ENCODE measurements around the gene CRY2. TPM values are rescaled to one million over a fixed set of nuclear protein-coding genes. Genes with fewer than 3 reads are reported as not detected.

CRY2 gene
- total and polyA plus RNA-seq, 2 of the 13 experiments (the other 11 are each of a cell fraction or from before 2014, with no cell fraction given): 10.1 to 12.2 TPM

DNA sequence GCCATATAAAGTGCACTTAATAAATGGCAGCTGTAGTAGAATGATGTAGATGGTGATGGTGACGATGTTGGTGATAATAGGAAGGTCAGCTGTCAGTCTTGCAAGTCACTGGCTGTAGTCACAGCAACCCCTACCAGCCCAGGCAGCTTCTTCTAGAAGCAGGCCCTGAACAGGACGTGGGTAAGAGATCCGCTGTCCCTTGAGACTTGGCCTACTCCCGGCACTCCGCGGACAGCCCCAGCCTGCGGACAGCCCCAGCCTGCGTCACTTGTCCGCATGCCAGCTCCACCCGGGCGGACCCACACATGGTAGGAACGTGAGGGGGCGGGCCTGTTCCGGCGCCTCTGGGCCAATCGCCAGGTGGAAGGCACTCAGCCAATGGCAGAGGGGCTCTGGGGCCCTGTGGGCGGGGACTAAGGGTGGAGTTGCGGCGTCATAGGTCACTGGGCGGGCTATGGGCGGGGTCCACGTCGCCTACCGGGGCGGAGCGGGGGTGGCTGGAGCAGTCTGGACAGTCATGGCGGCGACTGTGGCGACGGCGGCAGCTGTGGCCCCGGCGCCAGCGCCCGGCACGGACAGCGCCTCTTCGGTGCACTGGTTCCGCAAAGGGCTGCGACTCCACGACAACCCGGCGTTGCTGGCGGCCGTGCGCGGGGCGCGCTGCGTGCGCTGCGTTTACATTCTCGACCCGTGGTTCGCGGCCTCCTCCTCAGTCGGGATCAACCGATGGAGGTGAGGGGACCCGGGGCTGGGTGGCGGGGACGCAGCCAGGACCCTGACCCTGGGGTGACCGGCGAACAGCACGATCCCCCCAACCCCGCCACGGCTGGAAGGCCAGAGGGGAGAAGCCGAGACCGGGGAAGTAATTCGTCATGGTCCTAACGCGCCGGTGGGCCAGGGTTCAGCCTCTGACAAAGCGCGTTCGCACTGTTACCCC, at the start of gene CRY2 (continued):
- TF ChIP-seq, protein P1, sequence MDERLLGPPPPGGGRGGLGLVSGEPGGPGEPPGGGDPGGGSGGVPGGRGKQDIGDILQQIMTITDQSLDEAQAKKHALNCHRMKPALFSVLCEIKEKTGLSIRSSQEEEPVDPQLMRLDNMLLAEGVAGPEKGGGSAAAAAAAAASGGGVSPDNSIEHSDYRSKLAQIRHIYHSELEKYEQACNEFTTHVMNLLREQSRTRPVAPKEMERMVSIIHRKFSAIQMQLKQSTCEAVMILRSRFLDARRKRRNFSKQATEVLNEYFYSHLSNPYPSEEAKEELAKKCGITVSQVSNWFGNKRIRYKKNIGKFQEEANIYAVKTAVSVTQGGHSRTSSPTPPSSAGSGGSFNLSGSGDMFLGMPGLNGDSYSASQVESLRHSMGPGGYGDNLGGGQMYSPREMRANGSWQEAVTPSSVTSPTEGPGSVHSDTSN (CRISPR knock-in tag; IDR thresholded peaks at IDR 0.05): peak; percentile 45; the same call in 1 of the 2 replicates
- TF ChIP-seq ZNF292 (CRISPR knock-in tag; IDR thresholded peaks at IDR 0.05; ENCODE audit: borderline replicate concordance, low read depth) (no peak), NFYB (CRISPR knock-in tag; IDR thresholded peaks at IDR 0.05) (peak; percentile 79), GABPB1 (CRISPR knock-in tag; IDR thresholded peaks at IDR 0.05) (peak; percentile 86), RARA (CRISPR knock-in tag; IDR thresholded peaks at IDR 0.05) (peak; percentile 32; the same call in 1 of the 2 replicates), ZFP36L2 (CRISPR knock-in tag; IDR thresholded peaks at IDR 0.05) (no peak), ZNF652 (CRISPR knock-in tag; IDR thresholded peaks at IDR 0.05; ENCODE audit: borderline replicate concordance, low read depth) (no peak), MXI1 (IDR thresholded peaks at IDR 0.05; ENCODE audit: borderline replicate concordance, low read depth, low read length) (peak; percentile 86; the same call in 1 of the 3 replicates), ZNF18 (CRISPR knock-in tag; IDR thresholded peaks at IDR 0.05; ENCODE audit: insufficient replicate concordance) (peak; percentile 88), ATM (IDR thresholded peaks at IDR 0.05; ENCODE audit: borderline replicate concordance) (no peak), SOX13 (IDR thresholded peaks at IDR 0.05) (0 out of 2 replicates have a peak, but pooled peaks have one; percentile 15), SOX13 (CRISPR knock-in tag; conservative IDR thresholded peaks at IDR 0.05 in 1 of 2, IDR thresholded peaks at IDR 0.05 in 1 of 2) (peak in 1 of 2 experiments; percentile 30; a peak in 1 of 4 replicates), EED (CRISPR knock-in tag; IDR thresholded peaks at IDR 0.05) (peak; percentile 90; the same call in 1 of the 2 replicates), ZNF766 (CRISPR knock-in tag; IDR thresholded peaks at IDR 0.05; ENCODE audit: borderline replicate concordance) (peak; percentile 89; the same call in 1 of the 2 replicates), SAP130 (CRISPR knock-in tag; IDR thresholded peaks at IDR 0.05; ENCODE audit: low read depth) (peak; percentile 98)
- TF ChIP-seq, protein P2, sequence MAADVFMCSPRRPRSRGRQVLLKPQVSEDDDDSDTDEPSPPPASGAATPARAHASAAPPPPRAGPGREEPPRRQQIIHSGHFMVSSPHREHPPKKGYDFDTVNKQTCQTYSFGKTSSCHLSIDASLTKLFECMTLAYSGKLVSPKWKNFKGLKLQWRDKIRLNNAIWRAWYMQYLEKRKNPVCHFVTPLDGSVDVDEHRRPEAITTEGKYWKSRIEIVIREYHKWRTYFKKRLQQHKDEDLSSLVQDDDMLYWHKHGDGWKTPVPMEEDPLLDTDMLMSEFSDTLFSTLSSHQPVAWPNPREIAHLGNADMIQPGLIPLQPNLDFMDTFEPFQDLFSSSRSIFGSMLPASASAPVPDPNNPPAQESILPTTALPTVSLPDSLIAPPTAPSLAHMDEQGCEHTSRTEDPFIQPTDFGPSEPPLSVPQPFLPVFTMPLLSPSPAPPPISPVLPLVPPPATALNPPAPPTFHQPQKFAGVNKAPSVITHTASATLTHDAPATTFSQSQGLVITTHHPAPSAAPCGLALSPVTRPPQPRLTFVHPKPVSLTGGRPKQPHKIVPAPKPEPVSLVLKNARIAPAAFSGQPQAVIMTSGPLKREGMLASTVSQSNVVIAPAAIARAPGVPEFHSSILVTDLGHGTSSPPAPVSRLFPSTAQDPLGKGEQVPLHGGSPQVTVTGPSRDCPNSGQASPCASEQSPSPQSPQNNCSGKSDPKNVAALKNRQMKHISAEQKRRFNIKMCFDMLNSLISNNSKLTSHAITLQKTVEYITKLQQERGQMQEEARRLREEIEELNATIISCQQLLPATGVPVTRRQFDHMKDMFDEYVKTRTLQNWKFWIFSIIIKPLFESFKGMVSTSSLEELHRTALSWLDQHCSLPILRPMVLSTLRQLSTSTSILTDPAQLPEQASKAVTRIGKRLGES (CRISPR knock-in tag; IDR thresholded peaks at IDR 0.05; ENCODE audit: borderline replicate concordance): peak; percentile 49; the same call in 1 of the 2 replicates

All from HepG2 (cell line).